NCI-H748 (cell line): ENCODE results near the gene U2AF1L4.

Source experiments
- DNase-seq: peaks from one replicate; lab custom pipeline; 2025; ENCODE audit not compliant: unreplicated experiment; lab: John Stamatoyannopoulos, UW

Gene U2AF1L4

DNA sequence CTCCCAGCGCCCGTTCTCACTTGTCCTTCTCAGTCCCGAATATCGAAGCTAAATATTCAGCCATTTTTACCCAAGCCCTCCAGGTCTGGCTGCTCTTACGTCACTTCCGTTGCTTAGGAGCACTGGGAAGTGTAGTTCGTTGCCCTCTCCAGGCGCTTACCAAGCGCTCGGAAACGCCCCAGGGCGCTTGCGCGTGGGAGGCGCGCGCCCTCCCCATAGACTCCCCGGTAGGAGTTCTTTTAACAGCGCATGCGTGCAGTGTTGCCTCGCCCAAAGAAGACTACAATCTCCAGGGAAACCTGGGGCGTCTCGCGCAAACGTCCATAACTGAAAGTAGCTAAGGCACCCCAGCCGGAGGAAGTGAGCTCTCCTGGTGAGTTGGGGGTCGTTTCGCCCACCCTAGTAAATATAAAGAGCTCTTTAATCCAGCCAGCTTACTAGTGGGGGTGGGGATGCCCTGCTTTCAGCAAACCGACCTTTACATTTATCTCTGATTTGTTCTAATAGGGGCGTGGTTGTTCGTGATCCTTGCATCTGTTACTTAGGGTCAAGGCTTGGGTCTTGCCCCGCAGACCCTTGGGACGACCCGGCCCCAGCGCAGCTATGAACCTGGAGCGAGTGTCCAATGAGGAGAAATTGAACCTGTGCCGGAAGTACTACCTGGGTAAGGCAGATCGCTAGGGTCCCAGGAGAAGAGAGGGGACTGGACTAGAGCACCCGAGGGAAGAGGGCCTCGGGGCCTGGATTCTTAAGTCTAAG lies at the start of gene U2AF1L4, which contains the start of gene PSENEN:
Gene U2AF1L4 (minus strand): TSS at position 91 of the 759 bp plus-strand sequence. CDS start 27 bp downstream, at position 64.
Gene PSENEN (plus strand): TSS at position 324 of the 759 bp plus-strand sequence. CDS start 280 bp downstream, at position 604.
- peak; percentile 100 for DNase-seq

GRCh38 chr19:35793381-35794165 lies 48.4 kb upstream of the U2AF1L4 start:
- DNase-seq = no peak

DNA sequence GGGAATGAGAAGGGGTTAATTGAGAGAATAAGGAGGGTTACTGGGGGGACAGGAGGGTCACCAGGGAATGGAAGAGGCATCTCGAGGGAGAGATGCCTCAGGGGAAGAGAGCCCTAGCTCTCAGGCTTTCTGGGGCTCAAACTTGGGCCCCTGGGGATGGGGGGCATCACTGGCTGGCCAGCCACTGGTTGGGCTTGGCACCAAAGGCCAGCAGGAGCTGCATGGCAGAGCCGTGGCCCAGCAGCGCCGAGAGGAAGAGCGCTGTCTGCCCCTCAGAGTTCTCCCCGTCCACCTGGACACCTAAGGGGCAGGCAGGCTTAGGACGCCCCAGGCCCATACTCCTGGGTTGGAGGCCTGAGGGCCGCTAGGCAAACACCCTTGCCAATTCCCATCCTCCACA lies 47.7 kb upstream of the U2AF1L4 start:
- no peak for DNase-seq

- DNase-seq = no peak
Observed at GRCh38 chr19:35792312-35792711, 47.1 kb upstream of the U2AF1L4 start.

- no peak for DNase-seq
Observed at GRCh38 chr19:35791814-35792279, 46.6 kb upstream of the U2AF1L4 start.

DNA sequence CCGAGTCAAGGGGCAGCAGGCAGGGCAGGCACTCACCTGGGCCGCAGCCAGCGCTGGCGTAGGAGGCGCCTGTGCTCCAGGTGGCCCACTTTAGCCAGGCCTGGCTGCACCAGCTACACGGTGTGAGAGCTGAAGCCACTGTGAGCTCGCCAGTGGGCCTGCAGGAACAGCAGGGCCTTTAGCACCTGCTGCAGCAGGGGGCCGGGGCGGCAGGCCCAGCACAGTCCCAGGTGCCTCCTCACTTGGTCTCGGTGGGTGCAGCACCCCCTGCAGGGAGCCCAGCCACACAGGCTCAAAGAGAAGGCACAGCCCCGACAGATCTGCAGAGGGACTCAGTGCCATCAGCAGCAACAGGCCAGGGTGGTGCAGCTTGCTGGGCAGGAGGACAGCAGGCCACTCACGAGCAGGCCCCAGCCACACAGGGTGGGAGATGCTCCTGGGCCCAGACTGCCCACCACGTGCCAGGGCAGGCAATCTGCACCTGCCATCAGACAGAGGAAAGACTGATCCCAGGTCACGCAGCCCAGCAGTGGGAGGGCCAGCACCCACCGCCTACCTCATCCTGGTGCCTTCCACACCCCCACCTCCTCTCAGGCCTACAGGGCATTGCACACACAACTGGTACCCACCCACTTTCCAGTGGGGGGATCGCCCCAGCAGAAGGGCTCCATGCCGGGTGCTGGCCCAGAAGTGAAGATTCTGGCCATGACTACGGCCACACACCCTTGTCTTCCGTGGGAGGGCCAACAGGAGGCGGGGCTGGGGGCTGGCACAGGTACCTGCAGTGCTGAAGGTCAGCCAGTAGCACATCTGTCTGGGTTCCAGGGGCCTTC lies 46.0 kb upstream of the U2AF1L4 start:
- DNase-seq = peak; percentile 23

GRCh38 chr19:35789978-35790944 lies 45.0 kb upstream of the U2AF1L4 start:
- no peak for DNase-seq

DNA sequence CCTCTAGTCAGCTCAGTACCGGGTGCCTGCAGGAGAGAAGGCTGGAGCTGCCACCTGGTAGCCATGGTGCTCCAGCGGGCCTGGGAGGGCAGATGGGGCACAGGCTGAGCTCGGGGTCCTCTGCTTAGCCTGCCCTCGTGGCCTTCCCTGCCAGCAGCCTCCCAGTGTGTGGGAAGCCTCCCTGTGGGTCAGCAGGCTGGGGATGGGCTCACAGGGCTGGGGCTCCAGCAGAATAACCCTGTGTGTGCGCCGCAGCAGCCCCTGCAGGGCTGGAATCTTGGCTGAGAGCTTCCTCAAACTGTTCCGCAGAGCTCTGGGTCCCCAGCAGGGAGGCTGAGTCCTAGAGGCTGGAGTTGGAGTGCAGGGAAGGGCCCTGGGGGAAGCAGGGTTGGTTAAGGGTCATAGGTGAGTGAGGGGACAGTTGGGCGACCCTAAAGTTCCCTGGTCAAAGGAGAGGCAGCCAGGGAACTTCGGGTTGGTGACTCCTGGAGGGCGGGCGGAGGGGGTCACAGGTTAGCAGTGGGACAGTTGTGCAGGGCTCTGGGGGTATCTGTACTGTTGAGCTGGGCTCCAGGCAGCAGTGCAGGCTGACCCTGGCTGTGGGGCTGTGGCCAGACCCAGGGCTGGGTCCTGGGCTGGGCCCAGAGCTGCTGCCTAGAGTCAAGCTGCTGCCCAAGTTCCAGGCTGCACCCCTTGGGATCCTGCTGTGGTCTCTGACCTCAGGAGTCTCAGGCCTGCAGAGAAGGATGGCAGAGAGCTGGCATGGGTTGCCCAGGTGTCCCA lies 44.2 kb upstream of the U2AF1L4 start:
- no peak for DNase-seq

DNA sequence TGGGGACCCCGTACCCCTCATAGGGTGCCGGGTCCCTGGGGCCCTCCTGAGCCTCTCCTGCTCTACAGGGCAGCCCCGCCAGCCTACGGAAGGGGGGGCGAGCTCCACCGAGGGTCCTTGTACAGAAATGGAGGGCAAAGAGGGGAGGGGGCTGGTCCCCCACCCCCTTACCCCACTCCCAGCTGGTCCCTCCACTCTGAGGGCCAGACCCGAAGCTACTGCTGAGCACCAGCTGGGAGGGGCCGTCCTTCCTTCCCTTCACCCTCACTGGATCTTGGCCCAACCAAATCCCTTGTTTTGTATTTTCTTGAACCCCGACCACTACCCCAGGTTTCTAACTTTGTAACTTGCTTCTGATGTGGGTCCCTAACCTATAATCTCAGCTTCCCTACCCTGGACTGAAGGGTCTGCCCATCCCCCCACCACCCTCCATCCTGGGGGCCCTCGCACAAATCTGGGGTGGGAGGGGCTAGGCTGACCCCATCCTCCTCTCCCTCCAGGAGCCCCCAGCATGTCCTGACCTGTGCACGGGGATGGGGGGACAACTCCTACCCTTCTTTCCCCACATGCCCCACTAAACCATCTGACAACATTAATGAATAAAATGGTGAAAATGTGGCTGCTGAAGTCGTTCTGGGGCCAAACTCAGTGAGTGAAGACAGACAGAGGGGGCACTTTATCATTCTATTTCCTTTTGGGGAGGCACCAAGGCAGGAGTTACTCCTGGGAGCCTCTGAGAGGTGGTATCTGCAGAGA lies 43.2 kb upstream of the U2AF1L4 start:
- no peak for DNase-seq

- DNase-seq = no peak
Observed at GRCh38 chr19:35787227-35787799, 42.1 kb upstream of the U2AF1L4 start.

GRCh38 chr19:35786299-35787160 lies 41.3 kb upstream of the U2AF1L4 start:
- DNase-seq = no peak

DNA sequence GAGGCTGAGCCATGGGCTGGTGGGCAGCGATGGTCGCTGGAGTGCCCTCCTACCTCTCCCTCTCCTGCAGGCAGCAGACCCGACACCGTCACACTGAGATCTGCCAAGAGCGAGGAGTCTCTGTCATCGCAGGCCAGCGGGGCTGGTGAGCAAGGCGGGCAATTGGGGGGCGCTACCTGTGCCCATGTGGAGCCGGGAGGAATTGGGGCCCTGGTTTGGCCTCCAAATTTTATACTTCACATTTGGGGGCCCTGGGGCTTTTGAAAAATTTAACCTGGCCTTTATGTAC lies 40.1 kb upstream of the U2AF1L4 start:
- DNase-seq = no peak

DNA sequence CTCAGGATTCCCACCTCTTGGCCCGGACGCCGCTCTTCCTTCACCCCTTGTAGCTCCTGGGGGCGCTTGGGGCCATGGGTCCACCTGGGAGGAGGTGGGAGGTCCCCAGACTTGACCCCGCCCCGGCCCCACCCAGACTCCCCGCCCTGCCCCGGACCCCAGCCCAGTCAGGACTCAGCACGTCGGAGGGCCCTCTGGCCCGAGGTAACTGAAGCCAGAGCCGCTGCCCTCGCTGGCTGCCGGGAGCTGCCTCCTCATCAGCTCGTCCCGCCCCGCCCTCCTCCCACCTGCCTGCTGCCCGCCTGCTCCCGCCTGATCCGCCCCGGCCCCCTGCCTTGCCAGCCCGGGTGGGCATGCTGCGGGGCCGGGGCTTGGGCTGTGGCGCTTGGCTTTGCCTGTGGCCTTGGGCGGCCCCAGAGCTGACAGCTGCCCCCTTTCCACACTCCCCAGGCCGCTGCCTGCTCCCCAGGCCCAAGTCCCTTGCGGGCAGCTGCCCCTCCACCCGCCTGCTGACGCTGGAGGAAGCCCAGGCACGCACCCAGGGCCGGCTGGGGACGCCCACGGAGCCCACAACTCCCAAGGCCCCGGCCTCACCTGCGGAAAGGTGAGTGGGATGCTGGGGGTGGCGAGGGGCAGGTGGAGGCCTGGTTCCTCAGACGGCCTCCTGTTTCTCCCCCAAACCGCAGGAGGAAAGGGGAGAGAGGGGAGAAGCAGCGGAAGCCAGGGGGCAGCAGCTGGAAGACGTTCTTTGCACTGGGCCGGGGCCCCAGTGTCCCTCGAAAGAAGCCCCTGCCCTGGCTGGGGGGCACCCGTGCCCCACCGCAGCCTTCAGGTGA lies 39.5 kb upstream of the U2AF1L4 start:
- peak; percentile 33 for DNase-seq

- DNase-seq = no peak
Observed at GRCh38 chr19:35783469-35784434, 38.5 kb upstream of the U2AF1L4 start.

- no peak for DNase-seq
Observed at GRCh38 chr19:35782589-35782988, 37.4 kb upstream of the U2AF1L4 start.
